ENCODE results near the gene ISCU. TPM values are rescaled to one million over a fixed set of nuclear protein-coding genes. Genes with fewer than 3 reads are reported as not detected.

Gene ISCU
- total RNA-seq, 1 donor from 2014 or later, result 67.8 TPM

DNA sequence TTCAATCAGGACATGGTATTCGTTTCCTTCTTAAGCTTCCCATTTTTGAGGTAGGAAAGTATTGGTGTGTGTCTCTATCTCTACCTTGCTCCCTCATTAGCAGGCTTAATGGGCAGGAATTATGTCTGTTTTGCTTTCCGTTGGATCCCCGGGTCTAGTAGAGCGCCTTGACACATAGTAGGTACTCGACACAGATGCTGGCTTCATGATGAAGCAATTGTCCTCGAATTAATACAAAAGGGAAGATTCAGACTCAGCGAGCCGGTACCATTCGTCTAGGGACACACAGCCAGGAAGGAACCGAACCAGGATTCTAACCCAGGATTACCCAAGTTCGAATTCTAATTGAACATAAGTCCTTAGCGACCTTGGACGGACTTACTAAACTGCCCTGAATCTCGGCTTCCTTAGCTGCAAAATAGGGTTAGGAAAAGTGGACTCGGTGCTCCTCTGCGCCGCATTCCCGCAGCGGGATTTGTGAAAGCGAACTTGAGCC, 496 bp upstream of the ISCU start:
- peaks cover 19% of the 10 kb centered on the region for H3K27me3 Mint-ChIP-seq (ENCODE audit: unreplicated experiment)
- no peaks in the 10 kb centered on the region for H3K9me3 Mint-ChIP-seq (ENCODE audit: unreplicated experiment)
- DNase-seq (ENCODE audit: low spot score), result no peak
- peaks cover 16% of the 10 kb centered on the region for H3K36me3 Mint-ChIP-seq (ENCODE audit: low read depth, unreplicated experiment)
- TF ChIP-seq, protein P1, sequence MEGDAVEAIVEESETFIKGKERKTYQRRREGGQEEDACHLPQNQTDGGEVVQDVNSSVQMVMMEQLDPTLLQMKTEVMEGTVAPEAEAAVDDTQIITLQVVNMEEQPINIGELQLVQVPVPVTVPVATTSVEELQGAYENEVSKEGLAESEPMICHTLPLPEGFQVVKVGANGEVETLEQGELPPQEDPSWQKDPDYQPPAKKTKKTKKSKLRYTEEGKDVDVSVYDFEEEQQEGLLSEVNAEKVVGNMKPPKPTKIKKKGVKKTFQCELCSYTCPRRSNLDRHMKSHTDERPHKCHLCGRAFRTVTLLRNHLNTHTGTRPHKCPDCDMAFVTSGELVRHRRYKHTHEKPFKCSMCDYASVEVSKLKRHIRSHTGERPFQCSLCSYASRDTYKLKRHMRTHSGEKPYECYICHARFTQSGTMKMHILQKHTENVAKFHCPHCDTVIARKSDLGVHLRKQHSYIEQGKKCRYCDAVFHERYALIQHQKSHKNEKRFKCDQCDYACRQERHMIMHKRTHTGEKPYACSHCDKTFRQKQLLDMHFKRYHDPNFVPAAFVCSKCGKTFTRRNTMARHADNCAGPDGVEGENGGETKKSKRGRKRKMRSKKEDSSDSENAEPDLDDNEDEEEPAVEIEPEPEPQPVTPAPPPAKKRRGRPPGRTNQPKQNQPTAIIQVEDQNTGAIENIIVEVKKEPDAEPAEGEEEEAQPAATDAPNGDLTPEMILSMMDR (IDR thresholded peaks at IDR 0.05; ENCODE audit: unreplicated experiment), result no peak
- H3K27ac Mint-ChIP-seq (ENCODE audit: unreplicated experiment), result peak overlapping the region; percentile 100
- H3K4me1 Mint-ChIP-seq (ENCODE audit: unreplicated experiment), result peaks cover 30% of the 10 kb centered on the region
- H3K4me3 Mint-ChIP-seq (ENCODE audit: unreplicated experiment), result peak overlapping the region; percentile 100

- Mint-ChIP-seq H3K36me3 (ENCODE audit: low read depth, unreplicated experiment) (peaks cover 27% of the 10 kb centered on the region), H3K4me3 (ENCODE audit: unreplicated experiment) (peak overlapping the region; percentile 95), H3K27me3 (ENCODE audit: unreplicated experiment) (peaks cover 18% of the 10 kb centered on the region), H3K9me3 (ENCODE audit: unreplicated experiment) (no peaks in the 10 kb centered on the region), H3K27ac (ENCODE audit: unreplicated experiment) (peak overlapping the region; percentile 86), H3K4me1 (ENCODE audit: unreplicated experiment) (peaks cover 24% of the 10 kb centered on the region)
- DNase-seq (ENCODE audit: low spot score), result peak; percentile 76
- TF ChIP-seq, protein P1 (IDR thresholded peaks at IDR 0.05; ENCODE audit: unreplicated experiment), result peak; percentile 41
These were observed 874 bp downstream of the ISCU start for GRCh38 chr12:108563136-108563803.

GRCh38 chr12:108563804-108564151, 1.4 kb downstream of the ISCU start:
- Mint-ChIP-seq H3K36me3 (ENCODE audit: low read depth, unreplicated experiment) (peaks cover 32% of the 10 kb centered on the region), H3K9me3 (ENCODE audit: unreplicated experiment) (no peaks in the 10 kb centered on the region), H3K27me3 (ENCODE audit: unreplicated experiment) (peaks cover 18% of the 10 kb centered on the region), H3K4me1 (ENCODE audit: unreplicated experiment) (peaks cover 21% of the 10 kb centered on the region), H3K27ac (ENCODE audit: unreplicated experiment) (no peak overlapping the region), H3K4me3 (ENCODE audit: unreplicated experiment) (peak overlapping the region; percentile 95)
- TF ChIP-seq, protein P1 (IDR thresholded peaks at IDR 0.05; ENCODE audit: unreplicated experiment), result no peak
- no peak for DNase-seq (ENCODE audit: low spot score)

GRCh38 chr12:108564724-108565123, 2.3 kb downstream of the ISCU start:
- Mint-ChIP-seq H3K9me3 (ENCODE audit: unreplicated experiment) (no peaks in the 10 kb centered on the region), H3K27ac (ENCODE audit: unreplicated experiment) (no peak overlapping the region), H3K36me3 (ENCODE audit: low read depth, unreplicated experiment) (peaks cover 35% of the 10 kb centered on the region), H3K4me3 (ENCODE audit: unreplicated experiment) (peak overlapping the region; percentile 25), H3K27me3 (ENCODE audit: unreplicated experiment) (peaks cover 18% of the 10 kb centered on the region), H3K4me1 (ENCODE audit: unreplicated experiment) (peaks cover 20% of the 10 kb centered on the region)
- no peak for DNase-seq (ENCODE audit: low spot score)
- TF ChIP-seq, protein P1 (IDR thresholded peaks at IDR 0.05; ENCODE audit: unreplicated experiment), result no peak

DNA sequence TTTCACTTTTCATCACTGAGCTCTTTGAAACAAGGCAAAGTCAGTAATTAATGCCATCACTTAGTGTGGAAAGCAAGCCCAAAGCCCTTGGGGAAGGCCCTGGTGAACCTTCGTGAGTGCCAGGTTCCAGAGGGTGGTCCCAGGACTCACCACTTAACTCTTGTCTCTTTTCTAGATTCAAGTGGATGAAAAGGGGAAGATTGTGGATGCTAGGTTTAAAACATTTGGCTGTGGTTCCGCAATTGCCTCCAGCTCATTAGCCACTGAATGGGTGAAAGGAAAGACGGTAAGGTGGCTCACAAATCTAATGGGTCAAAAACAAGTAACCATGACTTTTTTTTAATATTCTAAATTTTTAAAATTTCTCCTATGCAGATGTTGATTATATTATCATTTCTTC, 2.8 kb downstream of the ISCU start:
- Mint-ChIP-seq H3K4me1 (ENCODE audit: unreplicated experiment) (peaks cover 16% of the 10 kb centered on the region), H3K36me3 (ENCODE audit: low read depth, unreplicated experiment) (peaks cover 35% of the 10 kb centered on the region), H3K4me3 (ENCODE audit: unreplicated experiment) (no peak overlapping the region), H3K27me3 (ENCODE audit: unreplicated experiment) (peaks cover 14% of the 10 kb centered on the region), H3K9me3 (ENCODE audit: unreplicated experiment) (no peaks in the 10 kb centered on the region), H3K27ac (ENCODE audit: unreplicated experiment) (no peak overlapping the region)
- no peak for DNase-seq (ENCODE audit: low spot score)
- TF ChIP-seq, protein P1 (IDR thresholded peaks at IDR 0.05; ENCODE audit: unreplicated experiment), result no peak

Data from endothelial cell (in vitro differentiated cells).